Measurements from ENCODE around the gene AUTS2. TPM values are rescaled to one million over a fixed set of nuclear protein-coding genes. Genes with fewer than 3 reads are reported as not detected.

Gene AUTS2
- total RNA-seq, 2 donors from 2014 or later: 0.53 to 2.2 TPM

- DNase-seq (ENCODE audit: low spot score in 2 of 2): no peak
- peaks cover 4 to 10% of the 10 kb centered on the region in 2 donors for H3K9me3 Mint-ChIP-seq
- peaks cover 4 to 5% of the 10 kb centered on the region in 2 donors for H3K36me3 Mint-ChIP-seq
- ATAC-seq: no peak
- H3K27ac Mint-ChIP-seq: no peak overlapping the region
Measured at GRCh38 chr7:70654146-70654545, 1055.9 kb downstream of the AUTS2 start.

- Mint-ChIP-seq H3K27ac (no peak overlapping the region), H3K9me3 (peaks cover 4 to 14% of the 10 kb centered on the region in 2 donors), H3K36me3 (peaks cover 4 to 12% of the 10 kb centered on the region in 2 donors)
- ATAC-seq (no peak), DNase-seq (ENCODE audit: low spot score in 2 of 2) (no peak)
Measured at GRCh38 chr7:70654979-70655378, 1056.7 kb downstream of the AUTS2 start.

GRCh38 chr7:70655694-70656093, 1057.4 kb downstream of the AUTS2 start:
- H3K27ac Mint-ChIP-seq: no peak overlapping the region
- no peak for ATAC-seq
- H3K9me3 Mint-ChIP-seq: peaks cover 4 to 11% of the 10 kb centered on the region in 2 donors

GRCh38 chr7:70657571-70657970, 1059.3 kb downstream of the AUTS2 start:
- no peak overlapping the region for H3K27ac Mint-ChIP-seq
- ATAC-seq (no peak), DNase-seq (ENCODE audit: low spot score in 2 of 2) (no peak)
- H3K36me3 Mint-ChIP-seq: peaks cover 0 to 7% of the 10 kb centered on the region in 2 donors
- peaks cover 4 to 9% of the 10 kb centered on the region in 2 donors for H3K9me3 Mint-ChIP-seq

More at GRCh38 chr7:70655694-70656093, 1057.4 kb downstream of the AUTS2 start:
- peaks cover under 1 to 9% of the 10 kb centered on the region in 2 donors for H3K36me3 Mint-ChIP-seq
- no peak for DNase-seq (ENCODE audit: low spot score in 2 of 2)

GRCh38 chr7:70657989-70658632, 1059.8 kb downstream of the AUTS2 start:
- H3K36me3 Mint-ChIP-seq: peaks cover 0 to 7% of the 10 kb centered on the region in 2 donors
- no peak for DNase-seq (ENCODE audit: low spot score in 2 of 2)
- no peak overlapping the region for H3K27ac Mint-ChIP-seq
- no peak for ATAC-seq
- H3K9me3 Mint-ChIP-seq: peaks cover 4 to 9% of the 10 kb centered on the region in 2 donors

GRCh38 chr7:70659263-70659662, 1061.0 kb downstream of the AUTS2 start:
- DNase-seq (ENCODE audit: low spot score in 2 of 2) (no peak), ATAC-seq (peak in 1 of 2 donors; percentile 64)
- Mint-ChIP-seq H3K9me3 (peaks cover 4 to 9% of the 10 kb centered on the region in 2 donors), H3K27ac (no peak overlapping the region), H3K36me3 (peaks cover 0 to 7% of the 10 kb centered on the region in 2 donors)

- H3K36me3 Mint-ChIP-seq: peaks cover 0 to 7% of the 10 kb centered on the region in 2 donors
- DNase-seq (ENCODE audit: low spot score in 2 of 2): no peak
- no peak overlapping the region for H3K27ac Mint-ChIP-seq
- ATAC-seq: peak in 1 of 2 donors; percentile 29
- peaks cover 4 to 9% of the 10 kb centered on the region in 2 donors for H3K9me3 Mint-ChIP-seq
Measured at GRCh38 chr7:70660154-70660818, 1062.0 kb downstream of the AUTS2 start.

- no peak overlapping the region for H3K27ac Mint-ChIP-seq
- ATAC-seq (no peak), DNase-seq (ENCODE audit: low spot score in 2 of 2) (no peak)
- H3K9me3 Mint-ChIP-seq: peaks cover 4 to 9% of the 10 kb centered on the region in 2 donors
- H3K36me3 Mint-ChIP-seq: peaks cover 0 to 7% of the 10 kb centered on the region in 2 donors
Measured at GRCh38 chr7:70660819-70661191, 1062.5 kb downstream of the AUTS2 start.

GRCh38 chr7:70663680-70664079, 1065.4 kb downstream of the AUTS2 start:
- Mint-ChIP-seq H3K36me3 (peaks cover 0 to 7% of the 10 kb centered on the region in 2 donors), H3K9me3 (peaks cover 0 to 5% of the 10 kb centered on the region in 2 donors), H3K27ac (no peak overlapping the region)
- DNase-seq (ENCODE audit: low spot score in 2 of 2) (no peak), ATAC-seq (no peak)

GRCh38 chr7:70665997-70666396, 1067.7 kb downstream of the AUTS2 start:
- Mint-ChIP-seq H3K27ac (no peak overlapping the region), H3K36me3 (no peaks in the 10 kb centered on the region), H3K9me3 (no peaks in the 10 kb centered on the region)
- ATAC-seq (no peak), DNase-seq (ENCODE audit: low spot score in 2 of 2) (no peak)

- Mint-ChIP-seq H3K36me3 (no peaks in the 10 kb centered on the region), H3K27ac (no peak overlapping the region), H3K9me3 (no peaks in the 10 kb centered on the region)
- ATAC-seq (no peak), DNase-seq (ENCODE audit: low spot score in 2 of 2) (no peak)
Measured at GRCh38 chr7:70667406-70667805, 1069.1 kb downstream of the AUTS2 start.

GRCh38 chr7:70668606-70669358, 1070.5 kb downstream of the AUTS2 start:
- H3K27ac Mint-ChIP-seq: no peak overlapping the region
- no peaks in the 10 kb centered on the region for H3K36me3 Mint-ChIP-seq
- H3K9me3 Mint-ChIP-seq: no peaks in the 10 kb centered on the region
- DNase-seq (ENCODE audit: low spot score in 2 of 2): no peak
- ATAC-seq: no peak

- Mint-ChIP-seq H3K27ac (no peak overlapping the region), H3K36me3 (no peaks in the 10 kb centered on the region), H3K9me3 (no peaks in the 10 kb centered on the region)
- DNase-seq (ENCODE audit: low spot score in 2 of 2): no peak
- no peak for ATAC-seq
Measured at GRCh38 chr7:70669854-70670253, 1071.6 kb downstream of the AUTS2 start.

- DNase-seq (ENCODE audit: low spot score in 2 of 2): no peak
- ATAC-seq: no peak
- Mint-ChIP-seq H3K9me3 (no peaks in the 10 kb centered on the region), H3K36me3 (no peaks in the 10 kb centered on the region), H3K27ac (no peak overlapping the region)
Measured at GRCh38 chr7:70670288-70670687, 1072.0 kb downstream of the AUTS2 start.

- ATAC-seq (no peak), DNase-seq (ENCODE audit: low spot score in 2 of 2) (no peak)
- no peak overlapping the region for H3K27ac Mint-ChIP-seq
- H3K36me3 Mint-ChIP-seq: peaks cover 0 to 4% of the 10 kb centered on the region in 2 donors
- no peaks in the 10 kb centered on the region for H3K9me3 Mint-ChIP-seq
Measured at GRCh38 chr7:70673778-70674570, 1075.7 kb downstream of the AUTS2 start.

GRCh38 chr7:70674571-70675010, 1076.3 kb downstream of the AUTS2 start:
- Mint-ChIP-seq H3K36me3 (peaks cover 0 to 4% of the 10 kb centered on the region in 2 donors), H3K27ac (no peak overlapping the region), H3K9me3 (no peaks in the 10 kb centered on the region)
- DNase-seq (ENCODE audit: low spot score in 2 of 2): no peak
- ATAC-seq: no peak

Data from activated naive CD4-positive, alpha-beta T cell treated with anti-CD3 and anti-CD28 coated beads, Interleukin-2, amount 50 U/mL, for 72 hours (primary cell).